ENCODE measurements around the gene ST7. TPM values are rescaled to one million over a fixed set of nuclear protein-coding genes. Genes with fewer than 3 reads are reported as not detected.

ST7 gene
- total and polyA plus RNA-seq, 2 donors (not counting 1 experiment from before 2014, with no cell fraction given) = 20.0 to 28.6 TPM

- Histone ChIP-seq H3K27me3 (ENCODE audit: control insufficient read depth, insufficient read depth, low read length) (no peaks in the 10 kb centered on the region), H2AFZ (ENCODE audit: low read length) (no peak overlapping the region), H3K79me2 (ENCODE audit: control insufficient read depth, insufficient read depth, low read length) (no peaks in the 10 kb centered on the region), H3K4me2 (ENCODE audit: extremely low read depth, insufficient read depth, low read length) (no peak overlapping the region), H3K27ac (ENCODE audit: insufficient read depth, low read length) (no peak overlapping the region), H3K4me1 (ENCODE audit: control insufficient read depth, extremely low read depth, insufficient read depth, low read length) (no peaks in the 10 kb centered on the region), H3K4me3 (replicated peaks in 1 of 4; ENCODE audit: control extremely low read depth in 1 of 4, insufficient read depth in 1 of 4, low read depth in 3 of 4, low read length in 4 of 4) (no peak overlapping the region), H3K36me3 (ENCODE audit: control insufficient read depth, insufficient read depth, low read length) (no peaks in the 10 kb centered on the region), H3K9me3 (ENCODE audit: control insufficient read depth, insufficient read depth, low read depth, low read length) (no peaks in the 10 kb centered on the region), H4K20me1 (ENCODE audit: control insufficient read depth, extremely low read depth, insufficient read depth, low read length) (no peaks in the 10 kb centered on the region), H3K9ac (ENCODE audit: insufficient read depth, low read length) (no peak overlapping the region)
- DNase-seq (ENCODE audit: low read depth in 2 of 2) = no peak
- TF ChIP-seq CTCF (conservative IDR thresholded peaks at IDR 0.05 in 1 of 2, IDR thresholded peaks at IDR 0.05 in 1 of 2; ENCODE audit: low read depth in 1 of 2, low read length in 2 of 2) (no peak), EZH2 (IDR thresholded peaks at IDR 0.05; ENCODE audit: low read length, missing control alignments) (no peak)
Measured at GRCh38 chr7:117238472-117238871, 285.2 kb downstream of the ST7 start.

- no peak overlapping the region for H3K27ac ChIP-seq (ENCODE audit: insufficient read depth, low read length)
- no peak for TF ChIP-seq EZH2 (IDR thresholded peaks at IDR 0.05; ENCODE audit: low read length, missing control alignments)
- no peak for TF ChIP-seq CTCF (conservative IDR thresholded peaks at IDR 0.05 in 1 of 2, IDR thresholded peaks at IDR 0.05 in 1 of 2; ENCODE audit: low read depth in 1 of 2, low read length in 2 of 2)
- H4K20me1 ChIP-seq (ENCODE audit: control insufficient read depth, extremely low read depth, insufficient read depth, low read length) = no peaks in the 10 kb centered on the region
- H3K9me3 ChIP-seq (ENCODE audit: control insufficient read depth, insufficient read depth, low read depth, low read length) = no peaks in the 10 kb centered on the region
- H3K4me2 ChIP-seq (ENCODE audit: extremely low read depth, insufficient read depth, low read length) = no peak overlapping the region
- no peaks in the 10 kb centered on the region for H3K79me2 ChIP-seq (ENCODE audit: control insufficient read depth, insufficient read depth, low read length)
- H3K27me3 ChIP-seq (ENCODE audit: control insufficient read depth, insufficient read depth, low read length) = no peaks in the 10 kb centered on the region
- no peaks in the 10 kb centered on the region for H3K36me3 ChIP-seq (ENCODE audit: control insufficient read depth, insufficient read depth, low read length)
- H2AFZ ChIP-seq (ENCODE audit: low read length) = no peak overlapping the region
- H3K4me3 ChIP-seq (replicated peaks in 1 of 4; ENCODE audit: control extremely low read depth in 1 of 4, insufficient read depth in 1 of 4, low read depth in 3 of 4, low read length in 4 of 4) = no peak overlapping the region
- H3K4me1 ChIP-seq (ENCODE audit: control insufficient read depth, extremely low read depth, insufficient read depth, low read length) = no peaks in the 10 kb centered on the region
- no peak for DNase-seq (ENCODE audit: low read depth in 2 of 2)
- no peak overlapping the region for H3K9ac ChIP-seq (ENCODE audit: insufficient read depth, low read length)
Measured at GRCh38 chr7:117238937-117239336, 285.6 kb downstream of the ST7 start.

GRCh38 chr7:117241088-117241487, 287.8 kb downstream of the ST7 start:
- Histone ChIP-seq H3K4me3 (replicated peaks in 1 of 4; ENCODE audit: control extremely low read depth in 1 of 4, insufficient read depth in 1 of 4, low read depth in 3 of 4, low read length in 4 of 4) (no peak overlapping the region), H2AFZ (ENCODE audit: low read length) (no peak overlapping the region), H3K9ac (ENCODE audit: insufficient read depth, low read length) (no peak overlapping the region), H3K4me1 (ENCODE audit: control insufficient read depth, extremely low read depth, insufficient read depth, low read length) (no peaks in the 10 kb centered on the region), H3K27me3 (ENCODE audit: control insufficient read depth, insufficient read depth, low read length) (no peaks in the 10 kb centered on the region), H4K20me1 (ENCODE audit: control insufficient read depth, extremely low read depth, insufficient read depth, low read length) (no peaks in the 10 kb centered on the region), H3K9me3 (ENCODE audit: control insufficient read depth, insufficient read depth, low read depth, low read length) (no peaks in the 10 kb centered on the region), H3K27ac (ENCODE audit: insufficient read depth, low read length) (no peak overlapping the region), H3K36me3 (ENCODE audit: control insufficient read depth, insufficient read depth, low read length) (no peaks in the 10 kb centered on the region), H3K79me2 (ENCODE audit: control insufficient read depth, insufficient read depth, low read length) (no peaks in the 10 kb centered on the region), H3K4me2 (ENCODE audit: extremely low read depth, insufficient read depth, low read length) (no peak overlapping the region)
- TF ChIP-seq CTCF (conservative IDR thresholded peaks at IDR 0.05 in 1 of 2, IDR thresholded peaks at IDR 0.05 in 1 of 2; ENCODE audit: low read depth in 1 of 2, low read length in 2 of 2) (no peak), EZH2 (IDR thresholded peaks at IDR 0.05; ENCODE audit: low read length, missing control alignments) (no peak)
- no peak for DNase-seq (ENCODE audit: low read depth in 2 of 2)

All from fibroblast of lung (primary cell).